HepG2 (cell line): ENCODE results near the gene MAGEC2. TPM values are rescaled to one million over a fixed set of nuclear protein-coding genes. Genes with fewer than 3 reads are reported as not detected.

ENCODE experiments used
- ATAC-seq: fragments of 200-7000 bp; cut with Tn5 transposase; 3 replicates; pipeline ENCODE4 v1.9.1; 2020; ENCODE audit warnings: mild to moderate bottlenecking, moderate library complexity
- BruUV-seq: library from RNA; stranded (reverse); fragments of 400-500 nt; replicated peaks from 2 replicates; lab custom pipeline; 2021; lab: Mats Ljungman, UMichigan
- CTCF ChIA-PET: fragments of 300-600 bp; formaldehyde crosslinking; extraction: SDS; loops from one replicate; lab custom pipeline; 2021; ENCODE audit warnings: low total read pairs, inconsistent platforms, low intra/inter-chr PET ratio; lab: Yijun Ruan, JAX
- POLR2A ChIA-PET: fragments of 350-600 bp; sonication (Branson Sonifier 250); formaldehyde crosslinking; loops from one replicate; lab custom pipeline; 2020; ENCODE audit warnings: antibody characterized with exemption, inconsistent platforms; lab: Yijun Ruan, JAX
- DNase-seq: peaks from one replicate; pipeline ENCODE4 v3.0.0-alpha.2; 2015; ENCODE audit warnings: low spot score
- FAIRE-seq: peaks from 3 replicates; lab custom pipeline; 2011; peaks lifted over from hg19 to GRCh38; lab: Jason Lieb, UNC
- H2AFZ ChIP-seq: one replicate; pipeline ENCODE4 v1.6.1; 2011; ENCODE audit warnings: low read length, inconsistent platforms
- H3K27ac ChIP-seq: fragments of 300-600 bp; 3 replicates; pipeline ENCODE4 v1.8.0; 2011; ENCODE audit warnings: mixed run types, mild to moderate bottlenecking, mixed read lengths, low read length, inconsistent platforms; ENCODE audit not compliant: insufficient read depth; ENCODE audit errors: extremely low read length
- H3K27me3 ChIP-seq, 2 experiments: fragments of 200-600 bp in 1 of 2; 2 replicates in 1 of 2; 3 replicates in 1 of 2; pipeline versions ENCODE4 v1.6.0 to v1.8.0; 2011; ENCODE audit warnings: low read length in 2 of 2, mild to moderate bottlenecking in 2 of 2, moderate library complexity in 2 of 2, inconsistent platforms in 1 of 2; ENCODE audit not compliant: insufficient read depth in 2 of 2, control insufficient read depth in 1 of 2
- H3K36me3 ChIP-seq, 2 experiments: fragments of 200-600 bp in 1 of 2; replicated peaks in 1 of 2; 2 replicates in 1 of 2; 3 replicates in 1 of 2; pipeline versions ENCODE4 v1.5.1 to v1.8.0; 2011; ENCODE audit warnings: low read length in 2 of 2, inconsistent platforms in 1 of 2; ENCODE audit not compliant: insufficient read depth in 2 of 2, control insufficient read depth in 1 of 2
- H3K4me1 ChIP-seq: 2 replicates; pipeline ENCODE4 v1.5.1; 2012; ENCODE audit warnings: low read length, inconsistent platforms; ENCODE audit not compliant: insufficient read depth
- H3K4me2 ChIP-seq: 2 replicates; pipeline ENCODE4 v1.6.0; 2011; ENCODE audit warnings: low read depth, low read length, inconsistent platforms
- H3K4me3 ChIP-seq, 3 experiments: fragments of 200-600 bp in 1 of 3; sonication (generic), shearing (Covaris generic) in 1 of 3; replicated peaks in 1 of 3; 2 replicates each; pipeline ENCODE4 v1.5.1; 2011 to 2016; ENCODE audit warnings: low read length in 3 of 3, inconsistent platforms in 2 of 3, low read depth in 2 of 3, mild to moderate bottlenecking in 2 of 3, control low read depth in 1 of 3, mixed read lengths in 1 of 3; ENCODE audit not compliant: insufficient read depth in 1 of 3
- H3K79me2 ChIP-seq: one replicate; pipeline ENCODE4 v1.6.1; 2011; ENCODE audit warnings: low read length, inconsistent platforms; ENCODE audit not compliant: insufficient read depth
- H3K9ac ChIP-seq: 2 replicates; pipeline ENCODE4 v1.6.0; 2011; ENCODE audit warnings: mild to moderate bottlenecking, low read depth, low read length, inconsistent platforms; ENCODE audit not compliant: insufficient read depth
- H3K9me3 ChIP-seq: 2 replicates; pipeline ENCODE4 v1.5.1; 2012; ENCODE audit warnings: mild to moderate bottlenecking, low read length
- H4K20me1 ChIP-seq: 2 replicates; pipeline ENCODE4 v1.6.0; 2011; ENCODE audit warnings: inconsistent platforms, mild to moderate bottlenecking, low read length, moderate library complexity; ENCODE audit not compliant: insufficient read depth
- AFF4 ChIP-seq: sonication (generic); formaldehyde crosslinking; IDR thresholded peaks from 2 replicates; pipeline ENCODE4 v1.4.0; 2020; ENCODE audit warnings: missing genetic modification reagents
- ASH2L ChIP-seq: fragments of 300-600, 200-600 bp; sonication (generic); IDR thresholded peaks from 2 replicates; pipeline ENCODE4 v1.7.0; 2017; ENCODE audit warnings: low read depth, mild to moderate bottlenecking, moderate library complexity, mixed read lengths, low read length; ENCODE audit not compliant: insufficient read length
- FOXP1 ChIP-seq, 2 experiments: fragments of 450-650 bp in 1 of 2; IDR thresholded peaks; 2 replicates each; pipeline ENCODE4 v1.6.1; 2017 to 2018; ENCODE audit warnings: antibody characterized with exemption in 1 of 2
- KDM3A ChIP-seq: IDR thresholded peaks from 2 replicates; pipeline ENCODE4 v1.6.1; 2018; ENCODE audit warnings: low read depth, missing compliant biosample characterization
- PHF21A ChIP-seq: sonication (generic); formaldehyde crosslinking; IDR thresholded peaks from 2 replicates; pipeline ENCODE4 v1.5.0; 2020; ENCODE audit warnings: mild to moderate bottlenecking, missing genetic modification reagents
- RORA ChIP-seq: sonication (generic); formaldehyde crosslinking; IDR thresholded peaks from 2 replicates; pipeline ENCODE4 v1.5.0; 2020; ENCODE audit warnings: mild to moderate bottlenecking, missing genetic modification reagents, moderate library complexity
- SIN3A ChIP-seq: IDR thresholded peaks from 2 replicates; pipeline ENCODE4 v1.6.1; 2011; ENCODE audit warnings: low read depth, mild to moderate bottlenecking, control low read depth, low read length, borderline replicate concordance
- TARDBP ChIP-seq: sonication (generic); formaldehyde crosslinking; IDR thresholded peaks from 2 replicates; pipeline ENCODE4 v1.8.0; 2022; ENCODE audit warnings: mild to moderate bottlenecking, missing genetic modification reagents
- ZNF253 ChIP-seq: sonication (generic); formaldehyde crosslinking; IDR thresholded peaks from 2 replicates; pipeline ENCODE4 v1.8.0; 2022; ENCODE audit warnings: mild to moderate bottlenecking, missing genetic modification reagents, borderline replicate concordance
- ZNF30 ChIP-seq: sonication (generic); formaldehyde crosslinking; IDR thresholded peaks from 2 replicates; pipeline ENCODE4 v1.5.0; 2020; ENCODE audit warnings: mild to moderate bottlenecking, missing genetic modification reagents
- ZNF432 ChIP-seq: sonication (generic); formaldehyde crosslinking; IDR thresholded peaks from 2 replicates; pipeline ENCODE4 v1.5.0; 2020; ENCODE audit warnings: missing genetic modification reagents, mild to moderate bottlenecking, borderline replicate concordance
- ZNF776 ChIP-seq: sonication (generic); formaldehyde crosslinking; IDR thresholded peaks from 2 replicates; pipeline ENCODE4 v1.4.0; 2020; ENCODE audit warnings: mild to moderate bottlenecking, missing genetic modification reagents
- WGBS: methylation state at CpG from one replicate; pipeline ENCODE4 v1.1.6; 2017; ENCODE audit warnings: low lambda C conversion rate; 5-methylcytosine and 5-hydroxymethylcytosine counted together
- in situ Hi-C: cut with HindIII; loops from 2 replicates; pipeline ENCODE4 v1.10.0; 2017; ENCODE audit warnings: low pct_unique_long_range_greater_than_20kb; ENCODE audit not compliant: extremely low pct_ligation_motif_present
- intact Hi-C: fragments of 100-400 bp; cut with micrococcal nuclease; formaldehyde crosslinking; loops from one replicate; pipeline ENCODE4 v1.10.0; 2022; ENCODE audit not compliant: unreplicated experiment
- polyA plus RNA-seq, 8 experiments: library from polyadenylated mRNA; depleted of rRNA in 3 of 8; stranded (reverse) in 7 of 8; unstranded in 1 of 8; fragments of >200 nt; fragmentation: Illumina TruSeq in 4 of 8; extraction: Trizol in 4 of 8; gene quantifications; 2 replicates each; pipeline versions ENCODE4 v1.2.1 to v1.2.3, GENCODE V29; 2011 to 2016; ENCODE audit warnings: low read depth in 4 of 8, missing spikeins in 1 of 8, mixed read lengths in 1 of 8; ENCODE audit not compliant: insufficient read depth in 1 of 8
- total RNA-seq, 5 experiments: library from RNA; depleted of rRNA; stranded (reverse); fragments of >200 nt; fragmentation: Illumina TruSeq; extraction: Trizol; gene quantifications; 2 replicates each; pipeline ENCODE4 v1.2.3, GENCODE V29; 2016; ENCODE audit warnings: low read depth in 1 of 5

The MAGEC2 gene
- total and polyA plus RNA-seq, 2 of the 13 experiments (the other 11 are each of a cell fraction or from before 2014, with no cell fraction given): not detected

GRCh38 chrX:142250502-142250901, 45.4 kb upstream of the MAGEC2 start:
- Histone ChIP-seq H2AFZ (no peak overlapping the region), H3K27me3 (no peaks in the 10 kb centered on the region), H3K4me3 (no peak overlapping the region), H3K4me1 (no peaks in the 10 kb centered on the region), H3K36me3 (no peaks in the 10 kb centered on the region), H4K20me1 (no peaks in the 10 kb centered on the region), H3K9me3 (peaks cover 36% of the 10 kb centered on the region; the same call in 1 of the 2 replicates), H3K27ac (no peak overlapping the region), H3K9ac (no peak overlapping the region), H3K79me2 (no peaks in the 10 kb centered on the region), H3K4me2 (no peak overlapping the region)
- no CpG with 5 or more reads among the region's 4 CpGs for WGBS
- DNase-seq (no peak), ATAC-seq (no peak), FAIRE-seq (no peak)
- in situ Hi-C loops: no loop called here
- CTCF ChIA-PET: no interaction called here
- BruUV-seq: no TSS peak
- TF ChIP-seq PHF21A (CRISPR knock-in tag): no peak
- no peak for TF ChIP-seq ZNF432 (CRISPR knock-in tag)
- no peak for TF ChIP-seq ZNF30 (CRISPR knock-in tag)
- no peak for TF ChIP-seq FOXP1 (IDR thresholded peaks at IDR 0.05)
- no peak for TF ChIP-seq FOXP1 (CRISPR knock-in tag; IDR thresholded peaks at IDR 0.05)
- no peak for TF ChIP-seq ZNF253
- POLR2A ChIA-PET: no interaction called here
- intact Hi-C loops: no loop called here

- Histone ChIP-seq H3K9me3 (peaks cover 38% of the 10 kb centered on the region), H3K4me1 (no peaks in the 10 kb centered on the region), H3K27me3 (no peaks in the 10 kb centered on the region), H3K4me2 (no peak overlapping the region), H4K20me1 (no peaks in the 10 kb centered on the region), H3K79me2 (no peaks in the 10 kb centered on the region), H2AFZ (no peak overlapping the region), H3K9ac (no peak overlapping the region), H3K4me3 (no peak overlapping the region), H3K36me3 (no peaks in the 10 kb centered on the region), H3K27ac (no peak overlapping the region)
- ChIA-PET POLR2A (no interaction called here), CTCF (no interaction called here)
- DNase-seq (no peak), FAIRE-seq (no peak), ATAC-seq (no peak)
- BruUV-seq: no TSS peak
- in situ Hi-C loops (no loop called here), intact Hi-C loops (no loop called here)
- WGBS: no CpG with 5 or more reads among the region's 5 CpGs
- no peak for TF ChIP-seq AFF4
- no peak for TF ChIP-seq ZNF776 (CRISPR knock-in tag)
- TF ChIP-seq ASH2L: no peak
- no peak for TF ChIP-seq RORA (CRISPR knock-in tag)
- no peak for TF ChIP-seq KDM3A (CRISPR knock-in tag)
- no peak for TF ChIP-seq SIN3A
- no peak for TF ChIP-seq TARDBP (CRISPR knock-in tag)
Measured at GRCh38 chrX:142249721-142250120, 44.6 kb upstream of the MAGEC2 start.
